Activated CD4-positive, alpha-beta T cell treated with anti-CD3 and anti-CD28 coated beads, Interleukin-2, amount 10 ng/mL, durations not matched to agents 7 days and 5 days (primary cell): ENCODE data around the gene TSHZ1. TPM values are rescaled to one million over a fixed set of nuclear protein-coding genes. Genes with fewer than 3 reads are reported as not detected.

ENCODE experiments used
- CTCF ChIA-PET: fragments of 350-600 bp; sonication (Branson Sonifier 250); formaldehyde crosslinking; loops from one replicate; lab custom pipeline; 2021; ENCODE audit warnings: antibody characterized with exemption; lab: Charles Lee
- POLR2A ChIA-PET: fragments of 350-600 bp; sonication (Branson Sonifier 250); formaldehyde crosslinking; loops from one replicate; lab custom pipeline; 2021; ENCODE audit warnings: antibody characterized with exemption; lab: Charles Lee
- DNase-seq: peaks from one replicate; pipeline ENCODE4 v3.0.0-alpha.2; 2020
- H3K27ac Mint-ChIP-seq: one replicate; pipeline ENCODE4 v1.8.0; 2021; ENCODE audit warnings: mild to moderate bottlenecking, moderate library complexity, mixed read lengths
- H3K27me3 Mint-ChIP-seq: one replicate; pipeline ENCODE4 v1.8.0; 2021; ENCODE audit warnings: mixed read lengths
- H3K36me3 Mint-ChIP-seq: one replicate; pipeline ENCODE4 v1.8.0; 2021; ENCODE audit warnings: low read depth, mixed read lengths
- H3K4me1 Mint-ChIP-seq: one replicate; pipeline ENCODE4 v1.8.0; 2021; ENCODE audit warnings: mixed read lengths
- H3K4me3 Mint-ChIP-seq: one replicate; pipeline ENCODE4 v1.8.0; 2021; ENCODE audit warnings: mild to moderate bottlenecking, moderate library complexity, mixed read lengths
- H3K9me3 Mint-ChIP-seq: one replicate; pipeline ENCODE4 v1.8.0; 2021; ENCODE audit warnings: mixed read lengths
- total RNA-seq, 2 experiments: library from RNA; stranded (reverse); gene quantifications; one replicate each; pipeline ENCODE4 v1.2.3, GENCODE V29; 2021

The TSHZ1 gene
- total RNA-seq, 2 experiments from 2014 or later, result 22.0 to 23.6 TPM

DNA sequence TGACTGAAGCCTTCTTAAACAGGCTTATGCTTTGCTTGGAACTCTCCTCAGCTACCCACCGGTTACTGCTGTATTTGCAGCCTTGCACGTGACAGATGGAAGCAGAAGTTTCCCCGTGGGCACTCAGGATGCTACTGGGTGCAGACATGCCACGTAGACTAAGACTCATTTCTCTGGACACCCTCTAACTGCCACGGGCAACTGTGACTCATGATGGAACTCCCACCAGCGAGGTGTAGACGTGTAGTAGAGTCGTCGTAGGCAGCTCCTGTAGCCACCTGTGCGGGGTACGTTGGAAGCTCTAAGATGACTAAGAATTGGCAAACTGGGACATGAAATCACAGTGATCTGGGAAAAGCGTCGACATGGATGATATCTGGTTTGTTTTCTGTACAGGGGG lies 27.5 kb downstream of the TSHZ1 start:
- CTCF ChIA-PET, result no interaction called here
- POLR2A ChIA-PET, result no interaction called here
- peaks cover 9% of the 10 kb centered on the region for H3K4me1 Mint-ChIP-seq

DNA sequence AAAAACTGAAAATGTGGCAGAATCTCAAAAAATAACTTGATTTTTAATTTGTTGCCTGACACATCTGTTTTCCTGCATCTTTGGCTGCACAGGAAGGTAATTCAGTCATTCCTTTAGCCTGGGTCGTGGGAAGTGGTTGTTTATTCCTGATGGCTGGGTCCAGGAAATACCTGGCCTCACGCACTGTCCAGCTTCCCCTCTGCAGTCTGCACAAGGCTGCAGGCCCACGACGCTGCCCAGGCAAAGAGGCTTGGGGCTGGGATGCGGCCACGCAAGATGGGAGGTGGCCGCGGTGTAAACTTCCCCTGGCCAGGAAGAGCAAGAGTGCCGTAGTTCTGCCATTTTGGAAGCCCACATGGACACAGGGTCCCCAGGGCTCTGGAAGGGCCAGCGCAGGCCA lies 28.2 kb downstream of the TSHZ1 start:
- POLR2A ChIA-PET, result no interaction called here
- Mint-ChIP-seq H3K4me3 (no peak overlapping the region), H3K27ac (no peak overlapping the region), H3K36me3 (peaks cover 9% of the 10 kb centered on the region), H3K4me1 (peaks cover 9% of the 10 kb centered on the region), H3K9me3 (no peaks in the 10 kb centered on the region), H3K27me3 (no peaks in the 10 kb centered on the region)
- CTCF ChIA-PET, result no interaction called here
- no peak for DNase-seq

More for the DNA sequence above, 27.5 kb downstream of the TSHZ1 start:
- no peak overlapping the region for H3K27ac Mint-ChIP-seq
- no peak overlapping the region for H3K4me3 Mint-ChIP-seq
- no peak for DNase-seq
- no peaks in the 10 kb centered on the region for H3K9me3 Mint-ChIP-seq
- H3K27me3 Mint-ChIP-seq, result no peaks in the 10 kb centered on the region
- peaks cover 9% of the 10 kb centered on the region for H3K36me3 Mint-ChIP-seq

DNA sequence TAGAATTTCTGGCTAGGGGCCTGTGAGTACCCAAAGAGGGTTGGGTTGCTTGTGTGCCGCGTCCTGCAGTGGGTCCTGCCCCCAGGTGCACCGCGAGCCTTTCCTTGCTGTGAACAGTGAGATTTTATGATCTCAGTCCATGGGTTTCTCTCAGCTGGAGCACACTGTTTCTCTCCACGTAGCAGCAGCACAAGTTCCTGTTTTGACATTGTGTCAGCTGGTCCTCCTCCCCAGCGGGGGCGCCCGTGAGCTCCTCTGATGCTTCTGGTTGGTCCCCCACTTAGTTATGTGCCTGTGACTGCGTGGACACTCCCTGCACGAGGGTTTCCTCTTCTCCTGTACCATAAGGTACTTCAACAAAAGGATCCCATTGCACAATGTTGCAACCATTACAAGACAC lies 29.8 kb downstream of the TSHZ1 start:
- CTCF ChIA-PET, result no interaction called here
- no peak for DNase-seq

DNA sequence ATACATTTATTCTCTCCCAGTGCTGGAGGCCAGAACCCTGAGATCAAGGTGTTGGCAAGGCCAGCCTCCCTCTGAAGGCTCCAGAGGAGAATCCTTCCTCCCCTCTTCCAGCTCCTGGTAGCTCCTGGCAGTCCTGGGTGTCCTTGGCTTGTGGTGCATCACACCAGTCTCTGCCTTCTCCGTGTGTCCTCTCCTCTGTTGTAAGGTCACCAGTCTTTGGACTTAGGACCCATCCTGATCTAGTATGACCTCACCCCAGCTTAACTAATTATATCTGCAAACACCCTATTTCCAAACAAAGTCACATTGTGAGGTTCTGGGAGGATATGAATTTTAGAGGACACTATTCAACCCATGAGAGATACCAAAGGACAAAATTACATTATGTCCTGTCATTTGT lies 31.1 kb downstream of the TSHZ1 start:
- no peak for DNase-seq
- peaks cover 9% of the 10 kb centered on the region for H3K36me3 Mint-ChIP-seq
- no peaks in the 10 kb centered on the region for H3K9me3 Mint-ChIP-seq
- H3K4me3 Mint-ChIP-seq, result no peak overlapping the region
- H3K27me3 Mint-ChIP-seq, result no peaks in the 10 kb centered on the region
- ChIA-PET CTCF (no interaction called here), POLR2A (no interaction called here)
- H3K4me1 Mint-ChIP-seq, result peaks cover 21% of the 10 kb centered on the region
- H3K27ac Mint-ChIP-seq, result no peak overlapping the region

More for the DNA sequence above, 29.8 kb downstream of the TSHZ1 start:
- H3K4me3 Mint-ChIP-seq, result no peak overlapping the region
- H3K27me3 Mint-ChIP-seq, result no peaks in the 10 kb centered on the region
- POLR2A ChIA-PET, result no interaction called here
- no peak overlapping the region for H3K27ac Mint-ChIP-seq
- H3K9me3 Mint-ChIP-seq, result no peaks in the 10 kb centered on the region
- H3K4me1 Mint-ChIP-seq, result peaks cover 15% of the 10 kb centered on the region
- H3K36me3 Mint-ChIP-seq, result peaks cover 9% of the 10 kb centered on the region

DNA sequence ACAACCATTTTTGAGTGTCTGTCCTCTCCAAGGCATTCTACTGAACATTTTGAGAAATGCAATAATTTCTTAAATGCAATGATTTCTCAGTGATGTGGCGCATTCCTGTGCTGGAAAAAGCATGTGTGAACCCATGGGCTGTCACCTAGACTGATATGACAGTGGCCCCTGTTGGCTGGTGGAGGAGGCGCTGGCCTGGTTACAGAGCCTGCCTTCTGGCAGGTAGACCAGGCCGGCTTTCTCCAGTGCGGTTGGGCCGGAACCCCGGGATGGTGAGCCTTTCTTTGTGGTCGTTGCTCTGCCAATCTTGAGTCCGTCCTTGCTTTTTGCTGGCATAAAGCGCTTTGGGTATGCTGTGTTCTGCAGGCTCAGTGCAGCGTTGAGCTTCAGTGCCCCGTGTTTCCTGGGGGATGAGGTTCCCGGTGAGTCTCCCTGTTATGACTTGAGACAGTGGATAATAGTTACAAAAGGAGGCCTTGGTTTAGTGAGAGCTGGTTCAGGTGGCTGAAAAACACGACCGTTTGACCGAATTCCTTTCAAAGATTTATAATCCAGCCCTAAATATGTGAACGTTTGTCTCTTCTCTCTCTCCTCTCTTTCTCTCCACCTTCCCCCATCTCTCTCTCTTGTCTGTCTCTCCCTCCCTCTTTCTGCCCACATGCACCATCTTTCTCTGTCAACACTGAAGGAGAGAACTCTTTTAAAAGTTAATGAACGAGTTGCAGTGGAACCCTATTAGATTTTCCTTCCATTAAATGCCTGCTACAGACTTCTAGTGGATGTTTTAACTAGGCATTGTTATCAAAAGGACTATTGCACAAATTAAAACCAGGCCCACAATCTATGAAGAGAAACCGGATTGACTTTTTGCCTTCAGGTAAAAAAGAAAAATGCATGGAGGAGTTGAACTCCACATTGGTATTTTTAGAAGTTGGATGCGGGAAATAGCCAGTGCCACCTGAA lies 34.0 kb downstream of the TSHZ1 start:
- peaks cover 3% of the 10 kb centered on the region for H3K36me3 Mint-ChIP-seq
- no peaks in the 10 kb centered on the region for H3K9me3 Mint-ChIP-seq
- H3K27ac Mint-ChIP-seq, result peak overlapping the region; percentile 51
- H3K4me1 Mint-ChIP-seq, result peaks cover 46% of the 10 kb centered on the region
- DNase-seq, result peak; percentile 31
- ChIA-PET CTCF (interaction anchor here (0.9 kb wide), 1 partner anchor 10 kb away, joined by 3 read pairs; no protein-coding TSS in a partner anchor), POLR2A (no interaction called here)
- H3K4me3 Mint-ChIP-seq, result no peak overlapping the region
- no peaks in the 10 kb centered on the region for H3K27me3 Mint-ChIP-seq

DNA sequence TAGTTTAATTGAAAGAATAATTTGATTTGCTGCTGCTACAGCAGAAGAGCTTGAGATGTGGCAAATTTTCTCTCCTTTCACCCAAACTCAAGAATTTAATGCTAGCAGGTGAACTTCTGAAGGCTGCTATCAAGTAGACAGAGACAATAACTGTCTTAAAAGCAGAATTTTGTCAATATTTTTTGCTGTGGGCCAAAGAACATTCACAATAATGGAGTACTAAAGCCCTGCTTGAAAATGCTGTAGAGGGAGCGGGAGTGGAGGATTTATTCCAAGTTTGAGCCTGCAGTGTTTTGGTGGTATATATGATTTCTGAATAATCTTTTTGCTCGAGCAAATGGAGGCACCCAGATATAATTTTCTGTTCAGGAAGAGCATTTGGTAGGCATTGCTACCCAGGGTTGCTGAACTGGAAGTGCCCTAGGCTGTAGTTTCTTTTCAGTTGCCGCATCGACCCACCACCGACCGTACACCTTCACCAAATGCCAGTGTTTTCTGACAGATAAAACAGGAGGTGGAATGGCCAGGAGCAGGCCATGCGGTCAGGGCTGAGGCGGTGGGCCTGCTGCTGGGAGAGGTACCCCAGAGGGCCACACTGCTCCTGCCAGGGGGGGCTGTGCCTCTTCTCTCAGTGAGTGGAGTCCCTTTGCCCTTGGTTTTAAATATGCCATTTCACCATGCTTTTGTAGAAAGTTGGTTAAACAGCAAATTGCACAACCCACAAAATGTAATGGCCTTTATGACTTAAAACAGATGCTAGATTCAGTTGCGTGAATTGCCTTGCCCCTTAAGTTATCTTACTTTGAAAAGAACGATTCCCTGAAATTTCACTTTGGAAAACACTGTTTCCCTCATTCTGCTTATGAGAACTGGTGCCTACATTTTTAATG lies 36.4 kb downstream of the TSHZ1 start:
- peak overlapping the region; percentile 95 for H3K27ac Mint-ChIP-seq
- H3K27me3 Mint-ChIP-seq, result no peaks in the 10 kb centered on the region
- no peaks in the 10 kb centered on the region for H3K9me3 Mint-ChIP-seq
- ChIA-PET POLR2A (interaction anchor here (1.0 kb wide), 1 partner anchor 11 kb away, joined by 3 read pairs; no protein-coding TSS in a partner anchor), CTCF (interaction anchor here (0.7 to 0.9 kb wide), 2 partner anchors 588 to 754 kb away, joined by 3 read pairs; no protein-coding TSS in a partner anchor)
- peaks cover 52% of the 10 kb centered on the region for H3K4me1 Mint-ChIP-seq
- peak overlapping the region; percentile 82 for H3K4me3 Mint-ChIP-seq
- DNase-seq, result peak; percentile 17
- peaks cover 4% of the 10 kb centered on the region for H3K36me3 Mint-ChIP-seq

DNA sequence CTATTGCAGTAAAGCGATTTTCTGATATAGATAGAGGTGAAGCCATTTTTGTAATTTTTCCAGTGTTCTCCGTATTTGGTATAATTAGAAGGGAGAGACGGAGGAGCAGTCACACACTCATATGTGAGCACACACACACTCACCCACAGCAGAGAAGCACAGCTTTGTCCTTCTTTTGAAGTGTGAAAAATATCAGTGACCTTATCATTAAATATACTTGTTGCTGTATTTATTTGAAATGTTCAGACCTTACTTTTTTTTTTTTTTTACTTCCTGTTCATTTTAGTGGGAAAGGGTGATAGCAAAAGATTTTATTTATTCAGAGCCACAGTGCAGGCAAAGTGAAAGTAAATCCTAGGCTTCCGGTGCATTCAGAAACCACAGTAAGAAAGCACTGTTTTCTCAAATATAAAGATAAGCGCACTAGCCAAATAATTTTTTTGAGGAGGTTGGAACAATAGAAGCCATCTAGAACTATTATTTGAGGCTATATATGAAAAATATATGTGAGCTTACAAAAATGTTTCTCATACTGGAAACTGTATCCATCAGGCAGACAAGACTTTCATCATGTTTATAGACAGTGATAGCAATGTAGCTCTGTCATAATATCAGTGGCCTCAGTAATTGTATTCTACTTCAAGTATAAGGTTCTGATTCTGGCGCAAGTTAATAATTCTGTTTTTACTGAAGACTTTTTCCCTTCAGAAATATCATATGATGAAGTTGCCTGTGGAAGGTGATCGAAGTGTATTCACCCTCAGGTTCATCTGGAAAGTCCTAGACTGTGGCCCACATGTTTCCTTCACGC lies 37.2 kb downstream of the TSHZ1 start:
- ChIA-PET POLR2A (no interaction called here), CTCF (interaction anchor here (0.7 kb wide), 1 partner anchor 12 kb away, joined by 3 read pairs; no protein-coding TSS in a partner anchor)
- Mint-ChIP-seq H3K9me3 (no peaks in the 10 kb centered on the region), H3K4me3 (peak overlapping the region; percentile 82), H3K36me3 (peaks cover 4% of the 10 kb centered on the region), H3K27me3 (no peaks in the 10 kb centered on the region), H3K27ac (peak overlapping the region; percentile 95), H3K4me1 (peaks cover 54% of the 10 kb centered on the region)
- DNase-seq, result peak; percentile 45

DNA sequence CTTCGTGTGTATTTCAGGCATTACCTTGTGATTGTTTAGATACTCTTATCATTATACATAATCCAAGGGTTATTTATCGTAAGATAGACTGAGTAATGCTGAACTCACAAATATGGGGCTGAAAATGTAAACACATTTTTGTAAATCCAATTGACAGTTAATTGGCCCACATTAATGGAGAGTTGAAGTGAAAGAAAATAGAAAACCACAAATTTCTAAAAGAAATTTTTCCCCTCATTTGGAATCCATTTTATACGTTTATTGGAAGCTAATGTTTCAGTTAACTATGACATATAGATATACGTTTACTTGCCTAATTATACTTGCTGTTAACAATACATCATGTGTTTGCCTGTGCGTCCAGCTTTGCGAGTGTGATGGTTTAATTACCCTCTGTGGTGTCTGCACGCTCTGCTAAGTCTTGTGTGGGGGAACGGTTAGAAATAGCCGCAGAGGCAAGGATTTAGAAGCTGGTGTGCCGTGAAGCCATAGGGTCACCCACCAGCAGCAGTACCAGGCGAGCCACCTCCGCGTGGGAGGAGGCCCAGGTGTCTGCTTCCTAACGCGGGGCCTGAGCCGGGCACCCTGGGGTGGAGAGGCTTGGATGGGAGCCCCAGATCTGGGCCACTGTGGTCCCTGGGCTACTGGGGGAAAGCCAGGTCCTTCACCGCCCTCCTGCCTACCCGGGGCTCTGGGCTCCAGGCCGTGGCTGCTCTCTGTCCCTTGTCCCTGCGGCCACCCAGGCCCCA lies 38.0 kb downstream of the TSHZ1 start:
- POLR2A ChIA-PET, result no interaction called here
- Mint-ChIP-seq H3K4me1 (peaks cover 59% of the 10 kb centered on the region), H3K9me3 (no peaks in the 10 kb centered on the region), H3K4me3 (peak overlapping the region; percentile 82), H3K36me3 (peaks cover 4% of the 10 kb centered on the region), H3K27ac (peak overlapping the region; percentile 95), H3K27me3 (no peaks in the 10 kb centered on the region)
- no peak for DNase-seq
- CTCF ChIA-PET, result no interaction called here

DNA sequence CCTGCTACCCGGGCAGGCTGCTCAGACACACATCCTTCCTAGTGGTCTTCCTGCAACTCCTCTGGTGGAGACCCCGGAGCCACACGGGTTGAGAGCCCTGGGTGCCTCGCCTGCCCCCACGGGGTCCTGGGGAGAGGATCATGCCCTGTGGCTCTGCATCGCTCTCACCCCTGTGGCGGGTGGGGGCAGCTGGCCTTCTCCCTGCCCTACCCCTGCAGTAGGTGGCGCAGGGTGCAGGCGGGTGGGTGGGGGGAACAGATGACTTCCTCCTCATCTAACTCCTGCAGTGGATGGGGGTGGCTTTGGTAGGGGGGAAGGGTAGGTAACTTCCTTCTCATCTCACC lies 38.5 kb downstream of the TSHZ1 start:
- POLR2A ChIA-PET, result no interaction called here
- Mint-ChIP-seq H3K9me3 (no peaks in the 10 kb centered on the region), H3K27ac (peak overlapping the region; percentile 95), H3K4me1 (peaks cover 59% of the 10 kb centered on the region), H3K36me3 (peaks cover 4% of the 10 kb centered on the region), H3K27me3 (no peaks in the 10 kb centered on the region), H3K4me3 (no peak overlapping the region)
- no peak for DNase-seq
- CTCF ChIA-PET, result no interaction called here

DNA sequence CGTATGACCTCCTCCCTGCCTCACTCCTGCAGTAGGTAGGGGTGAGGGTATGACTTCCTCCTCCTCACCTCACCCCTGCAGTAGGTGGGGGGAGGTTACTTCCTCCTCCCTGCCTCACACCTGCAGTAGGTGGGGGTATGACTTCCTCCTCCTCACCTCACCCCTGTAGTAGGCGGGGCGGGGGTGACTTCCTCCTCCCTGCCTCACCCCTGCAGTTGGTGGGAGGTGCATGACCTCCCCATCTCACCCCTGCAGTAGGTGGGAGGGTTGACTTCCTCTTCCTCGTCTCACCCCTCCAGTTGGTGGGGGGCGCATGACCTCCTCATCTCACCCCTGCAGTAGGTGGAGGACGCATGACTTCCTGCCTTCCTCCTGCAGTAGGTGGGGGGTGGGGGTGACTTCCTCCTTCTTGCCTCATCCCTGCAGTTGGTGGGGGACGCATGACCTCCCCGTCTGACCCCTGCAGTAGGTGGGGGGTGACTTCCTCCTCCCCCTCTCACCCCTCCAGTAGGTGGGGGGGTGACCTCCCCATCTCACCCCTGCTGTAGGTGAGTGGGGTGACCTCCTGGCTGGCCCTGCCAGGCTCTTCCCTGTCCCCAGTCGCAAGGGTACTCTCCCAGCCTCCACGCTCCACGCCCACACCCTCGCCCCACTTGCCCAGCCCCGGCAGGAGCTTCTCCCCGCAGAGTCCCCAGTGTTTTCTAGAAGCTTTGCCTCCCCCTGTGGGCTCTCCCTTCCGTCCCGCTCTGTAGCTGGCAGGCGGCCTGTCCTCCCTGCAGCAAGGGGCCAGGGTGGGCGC lies 39.3 kb downstream of the TSHZ1 start:
- peak overlapping the region; percentile 73 for H3K27ac Mint-ChIP-seq
- ChIA-PET POLR2A (no interaction called here), CTCF (interaction anchor here (1.3 kb wide), 1 partner anchor 16 kb away, joined by 3 read pairs; no protein-coding TSS in a partner anchor)
- DNase-seq, result peak; percentile 39
- no peak overlapping the region for H3K4me3 Mint-ChIP-seq
- no peaks in the 10 kb centered on the region for H3K9me3 Mint-ChIP-seq
- no peaks in the 10 kb centered on the region for H3K27me3 Mint-ChIP-seq
- H3K4me1 Mint-ChIP-seq, result peaks cover 56% of the 10 kb centered on the region
- peaks cover 4% of the 10 kb centered on the region for H3K36me3 Mint-ChIP-seq

DNA sequence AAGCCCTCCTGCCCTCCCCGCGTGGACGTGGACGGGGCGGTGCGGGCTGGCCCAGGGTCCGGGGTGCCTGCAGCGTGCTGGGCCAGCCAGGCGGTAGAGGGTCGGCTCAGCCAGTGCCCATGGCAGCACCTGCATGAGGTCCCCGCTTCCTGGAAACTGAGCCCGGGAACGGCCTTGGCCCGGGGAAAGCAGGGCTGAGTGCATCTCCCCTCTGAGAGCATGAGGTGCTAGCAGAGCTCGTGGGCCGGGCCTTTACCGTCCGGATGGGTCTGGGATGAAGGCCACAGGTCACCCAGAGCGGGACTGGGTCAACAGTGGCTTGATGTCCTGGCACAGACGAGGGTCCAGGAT lies 39.8 kb downstream of the TSHZ1 start:
- H3K27me3 Mint-ChIP-seq, result no peaks in the 10 kb centered on the region
- CTCF ChIA-PET, result interaction anchor here (0.7 to 1.3 kb wide), 3 partner anchors 15 to 1065 kb away, joined by 3 to 5 read pairs (median 4); no protein-coding TSS in a partner anchor
- POLR2A ChIA-PET, result no interaction called here
- no peak overlapping the region for H3K4me3 Mint-ChIP-seq
- no peak for DNase-seq
- no peaks in the 10 kb centered on the region for H3K9me3 Mint-ChIP-seq
- peaks cover 53% of the 10 kb centered on the region for H3K4me1 Mint-ChIP-seq
- H3K36me3 Mint-ChIP-seq, result peaks cover 4% of the 10 kb centered on the region
- no peak overlapping the region for H3K27ac Mint-ChIP-seq
